GM19025 (cell line): Measurements from ENCODE around the gene EXD3.
"Not testable (repeated sequence)": the region's sequence is repeated elsewhere in the genome, so short reads cannot be mapped to it uniquely, and the experiment has no call there.

Source experiments
- ATAC-seq: cut with Tn5 transposase; IDR thresholded peaks from one replicate; pipeline ENCODE4 v1.9.1; 2021; ENCODE audit warnings: mild to moderate bottlenecking, low read depth, moderate library complexity; ENCODE audit not compliant: unreplicated experiment

Gene EXD3

GRCh38 chr9:137422604-137423513 is at the start of gene EXD3, which contains the start of gene NOXA1:
EXD3 (minus strand) TSS chr9:137423162; CDS start chr9:137395357, 27,805 bp downstream.
NOXA1 (plus strand) TSS chr9:137423393; CDS start chr9:137423530, 137 bp downstream.
- peak; percentile 85 for ATAC-seq

- ATAC-seq: no peak
Measured at GRCh38 chr9:137470785-137471184, 47.8 kb upstream of the EXD3 start.

- no peak for ATAC-seq
Measured at GRCh38 chr9:137467896-137468295, 44.9 kb upstream of the EXD3 start.

- no peak for ATAC-seq
Measured at GRCh38 chr9:137467161-137467581, 44.2 kb upstream of the EXD3 start.

- ATAC-seq: not testable (repeated sequence)
Measured at GRCh38 chr9:137466389-137467085, 43.6 kb upstream of the EXD3 start.

GRCh38 chr9:137465720-137466388 is 42.9 kb upstream of the EXD3 start:
- ATAC-seq: no peak

- ATAC-seq: no peak
Measured at GRCh38 chr9:137465000-137465719, 42.2 kb upstream of the EXD3 start.

- no peak for ATAC-seq
Measured at GRCh38 chr9:137464291-137464999, 41.5 kb upstream of the EXD3 start.

- ATAC-seq: no peak
Measured at GRCh38 chr9:137463931-137464290, 40.9 kb upstream of the EXD3 start.

- ATAC-seq: no peak
Measured at GRCh38 chr9:137462986-137463930, 40.3 kb upstream of the EXD3 start.

GRCh38 chr9:137462396-137462985 is 39.5 kb upstream of the EXD3 start:
- no peak for ATAC-seq

GRCh38 chr9:137461663-137462395 is 38.9 kb upstream of the EXD3 start:
- no peak for ATAC-seq

- ATAC-seq: no peak
Measured at GRCh38 chr9:137461316-137461662, 38.3 kb upstream of the EXD3 start.

GRCh38 chr9:137460363-137461315 is 37.7 kb upstream of the EXD3 start:
- no peak for ATAC-seq

GRCh38 chr9:137459601-137460362 is 36.8 kb upstream of the EXD3 start:
- ATAC-seq: no peak

GRCh38 chr9:137459152-137459600 is 36.2 kb upstream of the EXD3 start, which contains the start of gene NSMF:
NSMF (minus strand) TSS chr9:137459334; CDS start chr9:137459102, 232 bp downstream.
- ATAC-seq: peak; percentile 79
